IMR-90 (cell line): ENCODE results near the gene PADI1. TPM values are rescaled to one million over a fixed set of nuclear protein-coding genes. Genes with fewer than 3 reads are reported as not detected.

Source experiments
- ATAC-seq: fragments of 200-7000 bp; cut with Tn5 transposase; 2 replicates; pipeline ENCODE4 v1.9.1; 2020; ENCODE audit warnings: low read depth, mild to moderate bottlenecking, moderate library complexity
- BruUV-seq: library from RNA; stranded (reverse); fragments of 400-500 nt; replicated peaks from 2 replicates; lab custom pipeline; 2021; lab: Mats Ljungman, UMichigan
- CTCF ChIA-PET: fragments of 300-600 bp; formaldehyde crosslinking; extraction: SDS; loops from one replicate; lab custom pipeline; 2021; ENCODE audit warnings: antibody characterized with exemption; lab: Yijun Ruan, JAX
- POLR2A ChIA-PET: fragments of 300-600 bp; sonication (Branson Sonifier 250); formaldehyde crosslinking; loops from one replicate; lab custom pipeline; 2022; ENCODE audit warnings: antibody characterized with exemption; ENCODE audit not compliant: unreplicated experiment; lab: Charles Lee
- DNase-seq: peaks from one replicate; pipeline ENCODE4 v3.0.0; 2013
- H2AFZ ChIP-seq: replicated peaks from 2 replicates; pipeline ENCODE3; 2013; ENCODE audit warnings: low read length, mild to moderate bottlenecking; ENCODE audit not compliant: poor library complexity
- H2AK5ac ChIP-seq: 2 replicates; pipeline ENCODE4 v1.6.1; 2013; ENCODE audit warnings: low read depth, low read length, inconsistent platforms
- H2AK9ac ChIP-seq: replicated peaks from 2 replicates; pipeline ENCODE3; 2013; ENCODE audit warnings: mild to moderate bottlenecking, low read depth, low read length, moderate library complexity; ENCODE audit not compliant: poor library complexity
- H2BK120ac ChIP-seq: 2 replicates; pipeline ENCODE4 v1.6.1; 2013; ENCODE audit warnings: low read depth, low read length, inconsistent platforms
- H2BK15ac ChIP-seq: 3 replicates; pipeline ENCODE4 v1.6.1; 2013; ENCODE audit warnings: low read depth, low read length, inconsistent platforms
- H2BK20ac ChIP-seq: 2 replicates; pipeline ENCODE4 v1.6.1; 2013; ENCODE audit warnings: low read depth, mild to moderate bottlenecking, inconsistent platforms, low read length, moderate library complexity
- H2BK5ac ChIP-seq: 2 replicates; pipeline ENCODE4 v1.6.1; 2013; ENCODE audit warnings: mild to moderate bottlenecking, low read depth, low read length, inconsistent platforms; ENCODE audit not compliant: poor library complexity, severe bottlenecking
- H3K14ac ChIP-seq: replicated peaks from 2 replicates; pipeline ENCODE4 v1.6.1; 2013; ENCODE audit warnings: low read depth, low read length, inconsistent platforms
- H3K18ac ChIP-seq: 2 replicates; pipeline ENCODE4 v1.6.1; 2013; ENCODE audit warnings: low read depth, low read length, control low read depth
- H3K23ac ChIP-seq: 2 replicates; pipeline ENCODE4 v1.6.1; 2013; ENCODE audit warnings: low read depth, low read length, inconsistent platforms
- H3K27ac ChIP-seq: 2 replicates; pipeline ENCODE4 v1.5.1; 2013; ENCODE audit warnings: mild to moderate bottlenecking, control low read depth, low read length; ENCODE audit not compliant: insufficient read depth
- H3K27me3 ChIP-seq: 2 replicates; pipeline ENCODE4 v1.6.1; 2013; ENCODE audit warnings: low read length; ENCODE audit not compliant: control insufficient read depth, insufficient read depth
- H3K36me3 ChIP-seq: 2 replicates; pipeline ENCODE4 v1.6.1; 2013; ENCODE audit warnings: low read length, mixed read lengths; ENCODE audit not compliant: control insufficient read depth, insufficient read depth
- H3K4ac ChIP-seq: 2 replicates; pipeline ENCODE4 v1.6.1; 2013; ENCODE audit warnings: low read depth, low read length, inconsistent platforms
- H3K4me1 ChIP-seq: 2 replicates; pipeline ENCODE4 v1.6.1; 2013; ENCODE audit warnings: low read length, mixed read lengths; ENCODE audit not compliant: control insufficient read depth, insufficient read depth
- H3K4me2 ChIP-seq: 2 replicates; pipeline ENCODE4 v1.6.1; 2013; ENCODE audit warnings: low read depth, mild to moderate bottlenecking, control low read depth, low read length, moderate library complexity
- H3K4me3 ChIP-seq: 2 replicates; pipeline ENCODE4 v1.5.1; 2013; ENCODE audit warnings: low read depth, mild to moderate bottlenecking, control low read depth, low read length, moderate library complexity; ENCODE audit not compliant: insufficient read depth
- H3K56ac ChIP-seq: 2 replicates; pipeline ENCODE4 v1.6.1; 2013; ENCODE audit warnings: low read length, inconsistent platforms; ENCODE audit not compliant: insufficient read depth; ENCODE audit errors: extremely low read depth
- H3K79me1 ChIP-seq, 2 experiments: 2 replicates each; pipeline ENCODE4 v1.6.1; 2013; ENCODE audit warnings: low read length in 2 of 2, inconsistent platforms in 1 of 2, low read depth in 1 of 2
- H3K9ac ChIP-seq: 2 replicates; pipeline ENCODE4 v1.6.1; 2013; ENCODE audit warnings: low read depth, low read length, control low read depth
- H3K9me1 ChIP-seq: 2 replicates; pipeline ENCODE4 v1.6.1; 2013; ENCODE audit warnings: low read length, inconsistent platforms; ENCODE audit not compliant: insufficient read depth
- H3K9me3 ChIP-seq: 2 replicates; pipeline ENCODE4 v1.6.1; 2013; ENCODE audit warnings: low read length; ENCODE audit not compliant: control insufficient read depth, insufficient read depth
- H4K20me1 ChIP-seq: 2 replicates; pipeline ENCODE4 v1.6.1; 2013; ENCODE audit warnings: low read length, inconsistent platforms; ENCODE audit not compliant: insufficient read depth
- H4K5ac ChIP-seq: 2 replicates; pipeline ENCODE4 v1.6.1; 2013; ENCODE audit warnings: mild to moderate bottlenecking, low read depth, low read length, control low read depth
- H4K8ac ChIP-seq, 2 experiments: 2 replicates each; pipeline ENCODE4 v1.6.1; 2013; ENCODE audit warnings: low read depth in 2 of 2, low read length in 2 of 2, control low read depth in 1 of 2, inconsistent platforms in 1 of 2
- H4K91ac ChIP-seq: 2 replicates; pipeline ENCODE4 v1.6.1; 2013; ENCODE audit warnings: low read depth, low read length, inconsistent platforms; ENCODE audit not compliant: insufficient read depth
- CEBPB ChIP-seq: IDR thresholded peaks from 2 replicates; pipeline ENCODE4 v1.6.1; 2012; ENCODE audit warnings: low read depth, low read length, improper control_type of control experiment
- CHD1 ChIP-seq: IDR thresholded peaks from 2 replicates; pipeline ENCODE4 v1.6.1; 2012; ENCODE audit warnings: low read depth, low read length, improper control_type of control experiment
- ELK1 ChIP-seq: fragments of 150-350 bp; IDR thresholded peaks from 2 replicates; pipeline ENCODE4 v1.6.1; 2016; ENCODE audit warnings: low read depth, mild to moderate bottlenecking, low read length, moderate library complexity, borderline replicate concordance
- FOS ChIP-seq: fragments of 150-350 bp; IDR thresholded peaks from 2 replicates; pipeline ENCODE4 v1.6.1; 2016; ENCODE audit warnings: low read depth, low read length
- MXI1 ChIP-seq: IDR thresholded peaks from 2 replicates; pipeline ENCODE4 v1.6.1; 2012; ENCODE audit warnings: low read depth, mild to moderate bottlenecking, low read length, moderate library complexity, borderline replicate concordance
- RAD21 ChIP-seq: IDR thresholded peaks from 2 replicates; pipeline ENCODE4 v1.6.1; 2012; ENCODE audit warnings: low read length, improper control_type of control experiment
- RFX5 ChIP-seq: IDR thresholded peaks from 2 replicates; pipeline ENCODE4 v1.8.0; 2012; ENCODE audit warnings: low read depth, mild to moderate bottlenecking, low read length, moderate library complexity
- SMC3 ChIP-seq: fragments of 150-350 bp; IDR thresholded peaks from 2 replicates; pipeline ENCODE4 v1.6.1; 2016; ENCODE audit warnings: low read depth, mild to moderate bottlenecking, antibody characterized with exemption, low read length, moderate library complexity
- WGBS, 2 experiments: methylation state at CpG; one replicate each; pipeline versions ENCODE4 v1.1.5 to v1.1.7; 2013; ENCODE audit warnings: missing lambda C conversion rate in 2 of 2; ENCODE audit not compliant: insufficient read length in 1 of 2; ENCODE audit errors: extremely low coverage in 2 of 2; 5-methylcytosine and 5-hydroxymethylcytosine counted together
- dilution Hi-C: fragments of 300-500 bp; cut with HindIII; formaldehyde crosslinking; loops from one replicate; pipeline ENCODE4 v1.14.3; 2018; ENCODE audit warnings: low sequenced_read_pairs; ENCODE audit not compliant: unreplicated experiment
- in situ Hi-C: fragments of 300-500 bp; cut with MboI; formaldehyde crosslinking; loops from 3 replicates; pipeline ENCODE4 v1.14.3; 2019; ENCODE audit warnings: low sequenced_read_pairs, inconsistent platforms, mixed read lengths
- intact Hi-C: fragments of 100-400 bp; cut with micrococcal nuclease; formaldehyde crosslinking; loops from 2 replicates; pipeline ENCODE4 v1.10.0; 2022
- polyA plus RNA-seq, 3 experiments: library from polyadenylated mRNA; depleted of rRNA; stranded (reverse); fragments of >200 nt; gene quantifications; 2 replicates each; pipeline ENCODE4 v1.2.3, GENCODE V29; 2012; ENCODE audit warnings: low replicate concordance in 1 of 3
- total RNA-seq: library from RNA; depleted of rRNA; stranded (reverse); fragments of >200 nt; gene quantifications from 2 replicates; pipeline ENCODE4 v1.2.3, GENCODE V29; 2012

Gene PADI1
- total and polyA plus RNA-seq, 2 of the 4 experiments (the other 2 are of a cell fraction): 0.17 TPM; not detected in 1

GRCh38 chr1:17163789-17164666, 40.9 kb upstream of the PADI1 start:
- DNase-seq (no peak), ATAC-seq (no peak)
- 79% methylated on average over 14 of the region's 16 CpGs; no CpG with 5 or more reads in 1 of the 2 experiments for WGBS, 2 experiments
- Histone ChIP-seq H3K79me1 (no peaks in the 10 kb centered on the region), H3K36me3 (no peaks in the 10 kb centered on the region), H2AFZ (no peak overlapping the region), H3K23ac (no peak overlapping the region), H4K5ac (no peak overlapping the region), H3K27me3 (no peaks in the 10 kb centered on the region; the same call in 1 of the 2 replicates), H4K20me1 (no peaks in the 10 kb centered on the region), H3K14ac (no peak overlapping the region), H3K4me1 (peaks cover 13% of the 10 kb centered on the region), H3K56ac (no peak overlapping the region), H2AK9ac (no peak overlapping the region), H3K4me3 (no peak overlapping the region), H3K4me2 (no peak overlapping the region), H3K27ac (no peak overlapping the region), H2BK5ac (no peak overlapping the region), H2BK20ac (peak overlapping the region; percentile 36; the same call in 1 of the 2 replicates), H3K9ac (no peak overlapping the region), H2BK15ac (no peak overlapping the region), H3K9me3 (no peaks in the 10 kb centered on the region), H3K4ac (no peak overlapping the region), H4K91ac (no peak overlapping the region), H2BK120ac (no peak overlapping the region), H2AK5ac (no peak overlapping the region), H3K9me1 (peaks cover 14% of the 10 kb centered on the region), H3K18ac (no peak overlapping the region), H4K8ac (no peak overlapping the region)
- intact Hi-C loops: no loop called here
- TF ChIP-seq FOS: no peak
- no peak for TF ChIP-seq RAD21
- no peak for TF ChIP-seq ELK1
- TF ChIP-seq CHD1: no peak
- no peak for TF ChIP-seq MXI1
- no peak for TF ChIP-seq SMC3
- no peak for TF ChIP-seq CEBPB
- TF ChIP-seq RFX5: no peak
- CTCF ChIA-PET: no interaction called here
- BruUV-seq: no TSS peak
- dilution Hi-C loops: no loop called here
- POLR2A ChIA-PET: interaction anchor here (0.6 kb wide), 1 partner anchor 15 kb away, joined by 3 read pairs; no protein-coding TSS in a partner anchor
- in situ Hi-C loops: no loop called here
